Spleen (tissue), 7 donors: Measurements from ENCODE around the gene TLCD2.

Source experiments
- POLR2AphosphoS5 ChIP-seq, 3 donors: sonication (generic); formaldehyde crosslinking; IDR thresholded peaks; one replicate each; pipeline ENCODE4 v1.5.1; 2017; ENCODE audit warnings: antibody characterized with exemption in 3 of 3
- TF ChIP-seq, protein P1 (sequence below), 11 experiments: fragments of 200-600 bp in 7 of 11; fragments of 450-650 bp in 4 of 11; sonication (generic) in 4 of 11; IDR thresholded peaks in 8 of 11; conservative IDR thresholded peaks in 3 of 11; 1 replicate in 7 of 11; 2 replicates in 4 of 11; pipeline versions ENCODE4 v1.4.0 to v1.8.0; 2016 to 2021; ENCODE audit warnings: antibody characterized with exemption in 11 of 11, inconsistent platforms in 4 of 11, mild to moderate bottlenecking in 1 of 11
- donor health status: DM: no; HTN: no; CAD: no; lungs with moderate emphysema.
- donor health status: DM: no; HTN: no; CAD: no.
- donor health status: DM: no; HTN: no; CAD: no.

GRCh38 chr17:1686086-1686485 lies 24.1 kb downstream of the TLCD2 start:
- TF ChIP-seq, protein P1, sequence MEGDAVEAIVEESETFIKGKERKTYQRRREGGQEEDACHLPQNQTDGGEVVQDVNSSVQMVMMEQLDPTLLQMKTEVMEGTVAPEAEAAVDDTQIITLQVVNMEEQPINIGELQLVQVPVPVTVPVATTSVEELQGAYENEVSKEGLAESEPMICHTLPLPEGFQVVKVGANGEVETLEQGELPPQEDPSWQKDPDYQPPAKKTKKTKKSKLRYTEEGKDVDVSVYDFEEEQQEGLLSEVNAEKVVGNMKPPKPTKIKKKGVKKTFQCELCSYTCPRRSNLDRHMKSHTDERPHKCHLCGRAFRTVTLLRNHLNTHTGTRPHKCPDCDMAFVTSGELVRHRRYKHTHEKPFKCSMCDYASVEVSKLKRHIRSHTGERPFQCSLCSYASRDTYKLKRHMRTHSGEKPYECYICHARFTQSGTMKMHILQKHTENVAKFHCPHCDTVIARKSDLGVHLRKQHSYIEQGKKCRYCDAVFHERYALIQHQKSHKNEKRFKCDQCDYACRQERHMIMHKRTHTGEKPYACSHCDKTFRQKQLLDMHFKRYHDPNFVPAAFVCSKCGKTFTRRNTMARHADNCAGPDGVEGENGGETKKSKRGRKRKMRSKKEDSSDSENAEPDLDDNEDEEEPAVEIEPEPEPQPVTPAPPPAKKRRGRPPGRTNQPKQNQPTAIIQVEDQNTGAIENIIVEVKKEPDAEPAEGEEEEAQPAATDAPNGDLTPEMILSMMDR (IDR thresholded peaks at IDR 0.05 in 8 of 11, conservative IDR thresholded peaks at IDR 0.05 in 3 of 11), result no peak
- TF ChIP-seq POLR2AphosphoS5 (IDR thresholded peaks at IDR 0.05), result no peak
